ENCODE measurements around the gene CFHR4. TPM values are rescaled to one million over a fixed set of nuclear protein-coding genes. Genes with fewer than 3 reads are reported as not detected.
A peak's percentile ranks its signal among the peaks of the same experiment; 100 is the strongest.
"Not testable (repeated sequence)": the region's sequence is repeated elsewhere in the genome, so short reads cannot be mapped to it uniquely, and the experiment has no call there.

The CFHR4 gene
- total RNA-seq (2014; rRNA removed; shearing (Covaris generic)) = 0.11 TPM in 1 of 2 replicates, not detected in the other
- polyA plus RNA-seq (2015; cell fraction: cytosol; rRNA removed) = not detected in 2 replicates
- not detected in 2 replicates for polyA plus RNA-seq (2015; cell fraction: nucleus; rRNA removed)

- DNase-seq (ENCODE audit: low read depth, low spot score) = no peak
- in situ Hi-C loops (cut with HindIII; ENCODE audit: low pct_unique_long_range_greater_than_20kb, low sequenced_read_pairs) = no loop called here
These were observed at the start of gene CFHR4 for GRCh38 chr1:196887515-196888239. CFHR4 (plus strand) TSS chr1:196888052; CDS start chr1:196888151, 99 bp downstream.

- in situ Hi-C loops (cut with HindIII; ENCODE audit: low pct_unique_long_range_greater_than_20kb, low sequenced_read_pairs); DNase-seq (ENCODE audit: low read depth, low spot score): not testable (repeated sequence)
These were observed 38.0 kb upstream of the CFHR4 start for GRCh38 chr1:196849613-196850492.

- no peak for DNase-seq (ENCODE audit: low read depth, low spot score)
- in situ Hi-C loops (cut with HindIII; ENCODE audit: low pct_unique_long_range_greater_than_20kb, low sequenced_read_pairs) = no loop called here
These were observed 31.8 kb upstream of the CFHR4 start for GRCh38 chr1:196856053-196856452.

GRCh38 chr1:196857188-196857587, 30.7 kb upstream of the CFHR4 start:
- in situ Hi-C loops (cut with HindIII; ENCODE audit: low pct_unique_long_range_greater_than_20kb, low sequenced_read_pairs) = no loop called here
- no peak for DNase-seq (ENCODE audit: low read depth, low spot score)

GRCh38 chr1:196858811-196859210, 29.0 kb upstream of the CFHR4 start:
- in situ Hi-C loops (cut with HindIII; ENCODE audit: low pct_unique_long_range_greater_than_20kb, low sequenced_read_pairs) = no loop called here
- DNase-seq (ENCODE audit: low read depth, low spot score) = no peak

GRCh38 chr1:196860323-196860884, 27.4 kb upstream of the CFHR4 start:
- in situ Hi-C loops (cut with HindIII; ENCODE audit: low pct_unique_long_range_greater_than_20kb, low sequenced_read_pairs) = no loop called here

GRCh38 chr1:196861429-196861828, 26.4 kb upstream of the CFHR4 start:
- in situ Hi-C loops (cut with HindIII; ENCODE audit: low pct_unique_long_range_greater_than_20kb, low sequenced_read_pairs) = no loop called here
- no peak for DNase-seq (ENCODE audit: low read depth, low spot score)

More at GRCh38 chr1:196860323-196860884, 27.4 kb upstream of the CFHR4 start:
- DNase-seq (ENCODE audit: low read depth, low spot score) = no peak

- in situ Hi-C loops (cut with HindIII; ENCODE audit: low pct_unique_long_range_greater_than_20kb, low sequenced_read_pairs) = no loop called here
- no peak for DNase-seq (ENCODE audit: low read depth, low spot score)
These were observed 20.9 kb upstream of the CFHR4 start for GRCh38 chr1:196866974-196867373.

GRCh38 chr1:196873385-196873784, 14.5 kb upstream of the CFHR4 start:
- in situ Hi-C loops (cut with HindIII; ENCODE audit: low pct_unique_long_range_greater_than_20kb, low sequenced_read_pairs) = no loop called here
- DNase-seq (ENCODE audit: low read depth, low spot score) = no peak

- DNase-seq (ENCODE audit: low read depth, low spot score) = no peak
- in situ Hi-C loops (cut with HindIII; ENCODE audit: low pct_unique_long_range_greater_than_20kb, low sequenced_read_pairs) = no loop called here
These were observed 11.9 kb upstream of the CFHR4 start for GRCh38 chr1:196875935-196876334.

GRCh38 chr1:196877964-196878363, 9.9 kb upstream of the CFHR4 start:
- in situ Hi-C loops (cut with HindIII; ENCODE audit: low pct_unique_long_range_greater_than_20kb, low sequenced_read_pairs) = no loop called here
- no peak for DNase-seq (ENCODE audit: low read depth, low spot score)

- DNase-seq (ENCODE audit: low read depth, low spot score); in situ Hi-C loops (cut with HindIII; ENCODE audit: low pct_unique_long_range_greater_than_20kb, low sequenced_read_pairs): not testable (repeated sequence)
These were observed 1.3 kb upstream of the CFHR4 start for GRCh38 chr1:196886560-196886959.

GRCh38 chr1:196890668-196891067, 2.8 kb downstream of the CFHR4 start:
- in situ Hi-C loops (cut with HindIII; ENCODE audit: low pct_unique_long_range_greater_than_20kb, low sequenced_read_pairs) = no loop called here
- peak; percentile 8 for DNase-seq (ENCODE audit: low read depth, low spot score)

GRCh38 chr1:196891251-196891650, 3.4 kb downstream of the CFHR4 start:
- no peak for DNase-seq (ENCODE audit: low read depth, low spot score)
- in situ Hi-C loops (cut with HindIII; ENCODE audit: low pct_unique_long_range_greater_than_20kb, low sequenced_read_pairs) = no loop called here

GRCh38 chr1:196896355-196896754, 8.5 kb downstream of the CFHR4 start:
- DNase-seq (ENCODE audit: low read depth, low spot score) = no peak
- in situ Hi-C loops (cut with HindIII; ENCODE audit: low pct_unique_long_range_greater_than_20kb, low sequenced_read_pairs) = no loop called here

- in situ Hi-C loops (cut with HindIII; ENCODE audit: low pct_unique_long_range_greater_than_20kb, low sequenced_read_pairs) = no loop called here
- peak; percentile 1 for DNase-seq (ENCODE audit: low read depth, low spot score)
These were observed 9.4 kb downstream of the CFHR4 start for GRCh38 chr1:196897158-196897828.

GRCh38 chr1:196902344-196902743, 14.5 kb downstream of the CFHR4 start:
- in situ Hi-C loops (cut with HindIII; ENCODE audit: low pct_unique_long_range_greater_than_20kb, low sequenced_read_pairs) = no loop called here
- peak; percentile 22 for DNase-seq (ENCODE audit: low read depth, low spot score)

- in situ Hi-C loops (cut with HindIII; ENCODE audit: low pct_unique_long_range_greater_than_20kb, low sequenced_read_pairs) = no loop called here
- DNase-seq (ENCODE audit: low read depth, low spot score) = peak; percentile 45
These were observed 22.4 kb downstream of the CFHR4 start for GRCh38 chr1:196910215-196910614.

Measured in SK-MEL-5 (cell line).